Thyroid gland (tissue), 4 donors: ENCODE measurements around the gene TFAP2E.

Source experiments
- POLR2A ChIP-seq, 2 donors: fragments of 450-650 bp; IDR thresholded peaks; one replicate each; pipeline ENCODE4 v1.6.1; 2017; ENCODE audit warnings: antibody characterized with exemption in 2 of 2, mild to moderate bottlenecking in 2 of 2, moderate library complexity in 1 of 2
- TF ChIP-seq, protein P1 (sequence below), 6 experiments: fragments of 200-600 bp in 3 of 6; fragments of 450-650 bp in 3 of 6; sonication (generic) in 3 of 6; IDR thresholded peaks; one replicate each; pipeline ENCODE4 v1.5.1; 2016 to 2019; ENCODE audit warnings: antibody characterized with exemption in 6 of 6, mild to moderate bottlenecking in 2 of 6, inconsistent platforms in 1 of 6, moderate library complexity in 1 of 6

DNA sequence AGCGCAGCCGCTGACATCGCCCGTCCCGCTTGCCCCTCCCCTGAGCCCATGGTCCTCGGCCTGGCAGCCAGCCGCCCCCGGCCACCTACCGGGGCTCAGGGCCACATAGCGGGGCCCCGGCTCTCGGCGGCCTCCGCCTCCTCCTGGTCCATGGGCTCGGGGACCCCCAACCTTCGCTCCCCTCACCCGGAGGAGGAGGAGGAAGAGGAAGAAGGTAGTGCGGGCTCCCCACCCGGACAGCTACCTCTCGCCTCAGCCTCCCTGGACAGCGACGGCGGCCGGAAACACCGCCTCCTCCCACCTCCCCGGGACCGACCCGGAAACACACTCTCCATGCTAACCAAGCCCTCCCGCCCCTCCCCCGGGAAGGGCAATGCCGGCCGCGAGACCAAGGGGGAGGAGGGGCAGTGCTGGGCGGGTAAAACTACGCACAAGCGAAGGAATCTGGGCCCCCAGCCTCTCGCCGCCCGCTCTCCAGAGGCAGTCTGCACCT is 15.9 kb upstream of the TFAP2E start, which contains the start of gene KIAA0319L:
- TF ChIP-seq, protein P1, sequence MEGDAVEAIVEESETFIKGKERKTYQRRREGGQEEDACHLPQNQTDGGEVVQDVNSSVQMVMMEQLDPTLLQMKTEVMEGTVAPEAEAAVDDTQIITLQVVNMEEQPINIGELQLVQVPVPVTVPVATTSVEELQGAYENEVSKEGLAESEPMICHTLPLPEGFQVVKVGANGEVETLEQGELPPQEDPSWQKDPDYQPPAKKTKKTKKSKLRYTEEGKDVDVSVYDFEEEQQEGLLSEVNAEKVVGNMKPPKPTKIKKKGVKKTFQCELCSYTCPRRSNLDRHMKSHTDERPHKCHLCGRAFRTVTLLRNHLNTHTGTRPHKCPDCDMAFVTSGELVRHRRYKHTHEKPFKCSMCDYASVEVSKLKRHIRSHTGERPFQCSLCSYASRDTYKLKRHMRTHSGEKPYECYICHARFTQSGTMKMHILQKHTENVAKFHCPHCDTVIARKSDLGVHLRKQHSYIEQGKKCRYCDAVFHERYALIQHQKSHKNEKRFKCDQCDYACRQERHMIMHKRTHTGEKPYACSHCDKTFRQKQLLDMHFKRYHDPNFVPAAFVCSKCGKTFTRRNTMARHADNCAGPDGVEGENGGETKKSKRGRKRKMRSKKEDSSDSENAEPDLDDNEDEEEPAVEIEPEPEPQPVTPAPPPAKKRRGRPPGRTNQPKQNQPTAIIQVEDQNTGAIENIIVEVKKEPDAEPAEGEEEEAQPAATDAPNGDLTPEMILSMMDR (IDR thresholded peaks at IDR 0.05), result no peak
- peak; percentile 27 to 79 for TF ChIP-seq POLR2A (IDR thresholded peaks at IDR 0.05)
